Lung (tissue), 12 donors: ENCODE results near the gene GPR101. TPM values are rescaled to one million over a fixed set of nuclear protein-coding genes. Genes with fewer than 3 reads are reported as not detected.

ENCODE experiments used
- ATAC-seq: fragments of 200-7000 bp; cut with Tn5 transposase; one replicate; pipeline ENCODE4 v1.9.1; 2020; ENCODE audit warnings: moderate number of reproducible peaks; ENCODE audit not compliant: insufficient read depth, low FRiP score
- DNase-seq, 3 donors: peaks; one replicate each; pipeline ENCODE4 v3.0.0-alpha.2; 2013 to 2017
- H3K27ac ChIP-seq, 2 donors: one replicate each; pipeline ENCODE4 v1.5.1; 2013; ENCODE audit warnings: mild to moderate bottlenecking in 2 of 2, moderate library complexity in 2 of 2, control low read depth in 1 of 2, inconsistent platforms in 1 of 2, low read depth in 1 of 2, low read length in 1 of 2
- H3K27me3 ChIP-seq, 3 donors: one replicate each; pipeline ENCODE4 v1.5.1; 2013; ENCODE audit warnings: low read length in 2 of 3; ENCODE audit not compliant: control insufficient read depth in 3 of 3, insufficient read depth in 3 of 3
- H3K36me3 ChIP-seq, 4 donors: one replicate each; pipeline ENCODE4 v1.5.1; 2013; ENCODE audit warnings: low read length in 4 of 4, mild to moderate bottlenecking in 1 of 4, moderate library complexity in 1 of 4; ENCODE audit not compliant: control insufficient read depth in 4 of 4, insufficient read depth in 4 of 4
- H3K4me1 ChIP-seq, 5 donors: one replicate each; pipeline ENCODE4 v1.5.1; 2013; ENCODE audit warnings: low read length in 5 of 5, mild to moderate bottlenecking in 2 of 5, moderate library complexity in 1 of 5; ENCODE audit not compliant: control insufficient read depth in 5 of 5, insufficient read depth in 5 of 5
- H3K4me3 ChIP-seq: one replicate; pipeline ENCODE4 v1.5.1; 2013; ENCODE audit warnings: mild to moderate bottlenecking, control low read depth, moderate library complexity
- H3K9ac ChIP-seq, 2 donors: one replicate each; pipeline ENCODE4 v1.5.1; 2013; ENCODE audit warnings: low read length in 2 of 2, control low read depth in 1 of 2; ENCODE audit not compliant: insufficient read depth in 1 of 2
- H3K9me3 ChIP-seq, 4 donors: one replicate each; pipeline ENCODE4 v1.5.1; 2013; ENCODE audit warnings: low read length in 3 of 4, mild to moderate bottlenecking in 1 of 4, moderate library complexity in 1 of 4; ENCODE audit not compliant: control insufficient read depth in 4 of 4, insufficient read depth in 3 of 4
- WGBS, 2 donors: extraction: QIAGEN DNeasy Blood & Tissue Kit; methylation state at CpG; one replicate each; pipeline ENCODE4 v1.1.7; 2013; 5-methylcytosine and 5-hydroxymethylcytosine counted together
- polyA plus RNA-seq, 2 donors: library from polyadenylated mRNA; stranded (reverse); fragments of 200-250 nt; gene quantifications; one replicate each; pipeline ENCODE4 v1.2.1, GENCODE V29; 2013
- total RNA-seq, 2 donors: library from RNA; depleted of rRNA in 1 of 2; stranded (reverse); fragments of >200 nt in 1 of 2; gene quantifications; one replicate each; pipeline ENCODE4 v1.2.1, GENCODE V29; 2014 to 2021
- TF ChIP-seq, protein P1 (sequence below): IDR thresholded peaks from 2 replicates; pipeline ENCODE4 v1.5.1; 2012; ENCODE audit warnings: mild to moderate bottlenecking; ENCODE audit errors: control extremely low read depth, extremely low read depth
- donor health status: control.
- donor health status: control.
- donor health status: Bipolar disorder and iron deficiency.
- donor health status: healthy.
- donor health status: DM: yes; HTN: yes; CAD: no.

The GPR101 gene
- total and polyA plus RNA-seq, 4 donors, result not detected

GRCh38 chrX:137031517-137032340 is 2.1 kb downstream of the GPR101 start:
- no peak overlapping the region for H3K27ac ChIP-seq
- no peak for ATAC-seq

GRCh38 chrX:137031039-137031438 is 2.8 kb downstream of the GPR101 start:
- Histone ChIP-seq H3K9ac (no peak overlapping the region), H3K27me3 (peaks cover 8 to 67% (median 56%) of the 10 kb centered on the region in 3 donors), H3K4me3 (no peak overlapping the region), H3K4me1 (peaks cover 0 to 14% (median 4%) of the 10 kb centered on the region in 5 donors), H3K36me3 (no peaks in the 10 kb centered on the region), H3K27ac (no peak overlapping the region), H3K9me3 (peaks cover 0 to 17% (median 0%) of the 10 kb centered on the region in 4 donors)
- ATAC-seq, result no peak
- TF ChIP-seq, protein P1, sequence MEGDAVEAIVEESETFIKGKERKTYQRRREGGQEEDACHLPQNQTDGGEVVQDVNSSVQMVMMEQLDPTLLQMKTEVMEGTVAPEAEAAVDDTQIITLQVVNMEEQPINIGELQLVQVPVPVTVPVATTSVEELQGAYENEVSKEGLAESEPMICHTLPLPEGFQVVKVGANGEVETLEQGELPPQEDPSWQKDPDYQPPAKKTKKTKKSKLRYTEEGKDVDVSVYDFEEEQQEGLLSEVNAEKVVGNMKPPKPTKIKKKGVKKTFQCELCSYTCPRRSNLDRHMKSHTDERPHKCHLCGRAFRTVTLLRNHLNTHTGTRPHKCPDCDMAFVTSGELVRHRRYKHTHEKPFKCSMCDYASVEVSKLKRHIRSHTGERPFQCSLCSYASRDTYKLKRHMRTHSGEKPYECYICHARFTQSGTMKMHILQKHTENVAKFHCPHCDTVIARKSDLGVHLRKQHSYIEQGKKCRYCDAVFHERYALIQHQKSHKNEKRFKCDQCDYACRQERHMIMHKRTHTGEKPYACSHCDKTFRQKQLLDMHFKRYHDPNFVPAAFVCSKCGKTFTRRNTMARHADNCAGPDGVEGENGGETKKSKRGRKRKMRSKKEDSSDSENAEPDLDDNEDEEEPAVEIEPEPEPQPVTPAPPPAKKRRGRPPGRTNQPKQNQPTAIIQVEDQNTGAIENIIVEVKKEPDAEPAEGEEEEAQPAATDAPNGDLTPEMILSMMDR, result no peak
- WGBS, 2 donors, result 20 to 38% methylated on average over 11 to 16 of the region's 16 CpGs
- DNase-seq, result no peak

More at GRCh38 chrX:137031517-137032340, 2.1 kb downstream of the GPR101 start:
- TF ChIP-seq, protein P1, result no peak
- DNase-seq, result peak; percentile 57 to 72 (median 58)
- H3K9me3 ChIP-seq, result peaks cover 0 to 17% (median 0%) of the 10 kb centered on the region in 4 donors
- H3K27me3 ChIP-seq, result peaks cover 12 to 67% (median 60%) of the 10 kb centered on the region in 3 donors
- H3K36me3 ChIP-seq, result no peaks in the 10 kb centered on the region
- 2 to 36% methylated on average over 46 to 49 of the region's 49 CpGs for WGBS, 2 donors
- no peak overlapping the region for H3K4me3 ChIP-seq
- peaks cover 0 to 14% (median 4%) of the 10 kb centered on the region in 5 donors for H3K4me1 ChIP-seq
- no peak overlapping the region for H3K9ac ChIP-seq

- WGBS, 2 donors, result 47 to 69% methylated on average over 2 of the region's 2 CpGs
- no peak overlapping the region for H3K9ac ChIP-seq
- no peak for ATAC-seq
Measured at GRCh38 chrX:137028699-137029098, 5.1 kb downstream of the GPR101 start.

More at GRCh38 chrX:137028699-137029098, 5.1 kb downstream of the GPR101 start:
- Histone ChIP-seq H3K9me3 (peaks cover 0 to 17% (median 0%) of the 10 kb centered on the region in 4 donors), H3K27ac (no peak overlapping the region), H3K27me3 (peaks cover 6 to 62% (median 45%) of the 10 kb centered on the region in 3 donors), H3K36me3 (no peaks in the 10 kb centered on the region), H3K4me1 (peaks cover 0 to 10% (median 4%) of the 10 kb centered on the region in 5 donors), H3K4me3 (no peak overlapping the region)
- TF ChIP-seq, protein P1, result no peak
- DNase-seq, result no peak
